Measurements from ENCODE around the gene NPTX1.

DNA sequence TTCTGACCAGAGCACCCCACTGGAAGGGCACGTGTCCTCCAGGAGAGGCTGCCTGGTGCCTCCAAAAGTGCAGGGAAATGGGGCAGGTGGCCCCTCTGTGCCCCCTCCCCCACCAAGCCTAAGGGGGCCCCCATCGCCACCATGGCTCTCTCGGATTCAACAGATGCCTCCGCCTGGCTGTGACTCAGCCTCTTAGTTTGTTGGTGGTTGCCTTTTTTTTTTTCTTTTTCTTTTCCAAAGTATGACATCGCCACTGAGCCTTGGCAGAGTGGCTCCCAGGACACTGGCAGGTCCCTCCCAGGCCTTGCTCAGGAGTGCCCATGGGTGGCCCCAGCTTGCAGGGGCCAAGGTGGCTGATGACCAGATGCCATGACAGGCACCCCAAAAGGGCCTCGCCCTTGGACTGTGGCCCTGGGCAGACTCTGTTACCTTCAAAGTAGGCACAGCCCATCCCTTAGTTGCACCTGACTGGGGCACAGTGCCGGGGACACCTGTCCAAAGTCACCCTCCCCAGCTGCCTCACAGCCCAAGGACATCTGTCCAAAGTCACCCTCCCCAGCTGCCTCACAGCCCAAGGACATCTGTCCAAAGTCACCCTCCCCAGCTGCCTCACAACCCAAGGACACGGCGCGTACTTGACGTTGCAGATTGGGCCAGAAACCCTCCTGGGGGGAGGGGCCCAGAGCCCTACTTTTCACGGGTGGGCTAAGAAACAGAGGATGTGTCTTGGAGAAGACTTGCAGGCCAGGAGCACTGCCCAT lies 29.6 kb downstream of the NPTX1 start:
- TF ChIP-seq POLR2A (IDR thresholded peaks at IDR 0.05) (no peak), CTCF (IDR thresholded peaks at IDR 0.05) (no peak)

All from thyroid gland (tissue), 4 donors.